Measurements from ENCODE around the gene GRB14.

The GRB14 gene

DNA sequence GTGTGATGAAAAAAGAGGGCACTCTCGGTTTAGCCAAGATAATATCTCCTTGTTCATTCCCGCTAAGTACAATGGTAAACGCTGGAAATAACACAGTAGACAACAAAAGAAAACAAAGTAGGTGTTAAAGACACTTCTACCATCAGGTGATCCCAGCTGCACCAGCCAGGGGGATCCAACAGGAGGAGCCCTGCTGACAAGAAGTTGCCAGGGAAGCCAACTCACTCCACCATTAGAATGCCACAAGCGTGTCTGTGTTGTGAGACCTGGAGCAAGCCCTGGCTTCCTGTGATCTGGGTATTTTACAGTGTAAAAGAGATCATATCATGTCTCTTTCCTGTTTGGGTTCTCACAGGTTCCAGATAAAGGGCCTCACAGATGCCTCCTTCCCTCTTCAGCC is 117.0 kb downstream of the GRB14 start:
- TF ChIP-seq GABPA (IDR thresholded peaks at IDR 0.05; ENCODE audit: low read depth) (no peak), SPI1 (IDR thresholded peaks at IDR 0.05; ENCODE audit: borderline replicate concordance, low read depth) (no peak), POLR2AphosphoS5 (IDR thresholded peaks at IDR 0.05; ENCODE audit: low read depth) (no peak)
- TF ChIP-seq, protein P1, sequence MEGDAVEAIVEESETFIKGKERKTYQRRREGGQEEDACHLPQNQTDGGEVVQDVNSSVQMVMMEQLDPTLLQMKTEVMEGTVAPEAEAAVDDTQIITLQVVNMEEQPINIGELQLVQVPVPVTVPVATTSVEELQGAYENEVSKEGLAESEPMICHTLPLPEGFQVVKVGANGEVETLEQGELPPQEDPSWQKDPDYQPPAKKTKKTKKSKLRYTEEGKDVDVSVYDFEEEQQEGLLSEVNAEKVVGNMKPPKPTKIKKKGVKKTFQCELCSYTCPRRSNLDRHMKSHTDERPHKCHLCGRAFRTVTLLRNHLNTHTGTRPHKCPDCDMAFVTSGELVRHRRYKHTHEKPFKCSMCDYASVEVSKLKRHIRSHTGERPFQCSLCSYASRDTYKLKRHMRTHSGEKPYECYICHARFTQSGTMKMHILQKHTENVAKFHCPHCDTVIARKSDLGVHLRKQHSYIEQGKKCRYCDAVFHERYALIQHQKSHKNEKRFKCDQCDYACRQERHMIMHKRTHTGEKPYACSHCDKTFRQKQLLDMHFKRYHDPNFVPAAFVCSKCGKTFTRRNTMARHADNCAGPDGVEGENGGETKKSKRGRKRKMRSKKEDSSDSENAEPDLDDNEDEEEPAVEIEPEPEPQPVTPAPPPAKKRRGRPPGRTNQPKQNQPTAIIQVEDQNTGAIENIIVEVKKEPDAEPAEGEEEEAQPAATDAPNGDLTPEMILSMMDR (IDR thresholded peaks at IDR 0.05; ENCODE audit: insufficient read depth, low read length), result no peak
- TF ChIP-seq, protein P2, sequence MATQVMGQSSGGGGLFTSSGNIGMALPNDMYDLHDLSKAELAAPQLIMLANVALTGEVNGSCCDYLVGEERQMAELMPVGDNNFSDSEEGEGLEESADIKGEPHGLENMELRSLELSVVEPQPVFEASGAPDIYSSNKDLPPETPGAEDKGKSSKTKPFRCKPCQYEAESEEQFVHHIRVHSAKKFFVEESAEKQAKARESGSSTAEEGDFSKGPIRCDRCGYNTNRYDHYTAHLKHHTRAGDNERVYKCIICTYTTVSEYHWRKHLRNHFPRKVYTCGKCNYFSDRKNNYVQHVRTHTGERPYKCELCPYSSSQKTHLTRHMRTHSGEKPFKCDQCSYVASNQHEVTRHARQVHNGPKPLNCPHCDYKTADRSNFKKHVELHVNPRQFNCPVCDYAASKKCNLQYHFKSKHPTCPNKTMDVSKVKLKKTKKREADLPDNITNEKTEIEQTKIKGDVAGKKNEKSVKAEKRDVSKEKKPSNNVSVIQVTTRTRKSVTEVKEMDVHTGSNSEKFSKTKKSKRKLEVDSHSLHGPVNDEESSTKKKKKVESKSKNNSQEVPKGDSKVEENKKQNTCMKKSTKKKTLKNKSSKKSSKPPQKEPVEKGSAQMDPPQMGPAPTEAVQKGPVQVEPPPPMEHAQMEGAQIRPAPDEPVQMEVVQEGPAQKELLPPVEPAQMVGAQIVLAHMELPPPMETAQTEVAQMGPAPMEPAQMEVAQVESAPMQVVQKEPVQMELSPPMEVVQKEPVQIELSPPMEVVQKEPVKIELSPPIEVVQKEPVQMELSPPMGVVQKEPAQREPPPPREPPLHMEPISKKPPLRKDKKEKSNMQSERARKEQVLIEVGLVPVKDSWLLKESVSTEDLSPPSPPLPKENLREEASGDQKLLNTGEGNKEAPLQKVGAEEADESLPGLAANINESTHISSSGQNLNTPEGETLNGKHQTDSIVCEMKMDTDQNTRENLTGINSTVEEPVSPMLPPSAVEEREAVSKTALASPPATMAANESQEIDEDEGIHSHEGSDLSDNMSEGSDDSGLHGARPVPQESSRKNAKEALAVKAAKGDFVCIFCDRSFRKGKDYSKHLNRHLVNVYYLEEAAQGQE (IDR thresholded peaks at IDR 0.05; ENCODE audit: insufficient replicate concordance, low read depth), result no peak
- Histone ChIP-seq H3K27ac (replicated peaks) (no peak overlapping the region), H3K27me3 (ENCODE audit: insufficient read depth, poor library complexity, severe bottlenecking) (no peaks in the 10 kb centered on the region), H3K4me3 (replicated peaks; ENCODE audit: insufficient read depth, low read length) (no peak overlapping the region)
- DNase-seq (ENCODE audit: low read depth in 1 of 2, low spot score in 1 of 2), result no peak

DNA sequence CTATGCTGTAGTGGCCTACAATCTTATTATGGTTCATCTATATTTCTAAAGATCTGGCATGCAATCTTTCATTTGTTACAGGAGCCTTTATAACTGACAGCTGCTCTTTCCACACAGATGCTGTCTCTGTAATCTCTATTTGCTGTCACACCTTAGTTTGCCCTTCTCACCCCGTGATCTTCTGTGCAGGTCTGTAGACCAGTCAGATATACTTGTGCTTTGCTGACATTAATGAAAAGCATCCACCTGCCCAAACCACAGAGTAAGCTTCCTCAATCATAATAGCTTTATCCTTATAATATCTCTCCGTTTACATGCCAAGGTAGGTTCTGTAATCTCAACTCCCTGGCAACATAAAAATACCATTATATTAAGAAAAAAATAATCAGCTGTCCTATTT is 122.4 kb downstream of the GRB14 start:
- no peak overlapping the region for H3K4me3 ChIP-seq (replicated peaks; ENCODE audit: insufficient read depth, low read length)
- no peaks in the 10 kb centered on the region for H3K27me3 ChIP-seq (ENCODE audit: insufficient read depth, poor library complexity, severe bottlenecking)
- H3K27ac ChIP-seq (replicated peaks), result no peak overlapping the region
- no peak for DNase-seq (ENCODE audit: low read depth in 1 of 2, low spot score in 1 of 2)
- TF ChIP-seq, protein P2 (IDR thresholded peaks at IDR 0.05; ENCODE audit: insufficient replicate concordance, low read depth), result no peak
- TF ChIP-seq SPI1 (IDR thresholded peaks at IDR 0.05; ENCODE audit: borderline replicate concordance, low read depth) (no peak), POLR2AphosphoS5 (IDR thresholded peaks at IDR 0.05; ENCODE audit: low read depth) (no peak), GABPA (IDR thresholded peaks at IDR 0.05; ENCODE audit: low read depth) (no peak)
- TF ChIP-seq, protein P1 (IDR thresholded peaks at IDR 0.05; ENCODE audit: insufficient read depth, low read length), result no peak

DNA sequence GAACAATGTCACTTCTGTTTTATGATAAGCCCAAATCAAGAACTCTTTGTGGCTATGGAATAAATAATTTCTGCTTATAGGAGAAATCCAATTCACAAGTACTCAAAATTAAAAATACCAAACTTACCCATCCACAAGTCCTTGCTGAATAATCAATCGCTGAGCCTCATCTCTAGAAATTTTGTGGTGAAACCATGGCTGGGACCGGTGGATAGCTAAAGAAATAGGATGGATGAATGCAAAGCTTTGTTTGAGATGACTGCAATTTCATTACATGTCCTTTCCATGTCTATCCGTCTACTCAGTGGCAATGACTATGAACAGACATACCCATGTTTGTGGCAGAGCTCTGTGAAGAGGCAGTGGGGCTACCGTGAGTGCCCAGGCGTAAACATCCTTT is 124.4 kb downstream of the GRB14 start:
- TF ChIP-seq GABPA (IDR thresholded peaks at IDR 0.05; ENCODE audit: low read depth) (no peak), SPI1 (IDR thresholded peaks at IDR 0.05; ENCODE audit: borderline replicate concordance, low read depth) (no peak), POLR2AphosphoS5 (IDR thresholded peaks at IDR 0.05; ENCODE audit: low read depth) (no peak)
- TF ChIP-seq, protein P2 (IDR thresholded peaks at IDR 0.05; ENCODE audit: insufficient replicate concordance, low read depth), result no peak
- TF ChIP-seq, protein P1 (IDR thresholded peaks at IDR 0.05; ENCODE audit: insufficient read depth, low read length), result no peak
- Histone ChIP-seq H3K27ac (replicated peaks) (no peak overlapping the region), H3K27me3 (ENCODE audit: insufficient read depth, poor library complexity, severe bottlenecking) (no peaks in the 10 kb centered on the region), H3K4me3 (replicated peaks; ENCODE audit: insufficient read depth, low read length) (no peak overlapping the region)
- DNase-seq (ENCODE audit: low read depth in 1 of 2, low spot score in 1 of 2), result no peak

Data from HL-60 (cell line).